Transverse colon (tissue), 4 donors: ENCODE results near the gene SEMA3A. TPM values are rescaled to one million over a fixed set of nuclear protein-coding genes. Genes with fewer than 3 reads are reported as not detected.

Experiments
- DNase-seq: peaks from one replicate; pipeline ENCODE4 v3.0.0-alpha.2; 2019
- H3K27ac ChIP-seq, 4 donors: fragments of 200-600 bp; sonication (generic); 2 replicates each; pipeline ENCODE4 v1.5.1; 2016 to 2018; ENCODE audit warnings: inconsistent platforms in 4 of 4
- H3K27me3 ChIP-seq: fragments of 200-600 bp; sonication (generic); 2 replicates; pipeline ENCODE4 v1.5.1; 2017; ENCODE audit warnings: inconsistent platforms
- H3K36me3 ChIP-seq, 4 donors: fragments of 200-600 bp; sonication (generic); 2 replicates each; pipeline ENCODE4 v1.5.1; 2017 to 2019; ENCODE audit warnings: inconsistent platforms in 4 of 4
- H3K4me1 ChIP-seq, 4 donors: fragments of 200-600 bp; sonication (generic); 2 replicates each; pipeline ENCODE4 v1.5.1; 2017 to 2020; ENCODE audit warnings: inconsistent platforms in 4 of 4
- H3K4me3 ChIP-seq, 4 donors: fragments of 200-600 bp; sonication (generic); 1 replicate in 1 of 4; 2 replicates in 3 of 4; pipeline versions ENCODE4 v1.5.1 to v1.6.1; 2017 to 2019; ENCODE audit warnings: inconsistent platforms in 4 of 4
- H3K9me3 ChIP-seq, 2 donors: fragments of 200-600 bp; sonication (generic); 2 replicates each; pipeline ENCODE4 v1.5.1; 2017 to 2019; ENCODE audit warnings: inconsistent platforms in 2 of 2
- EP300 ChIP-seq: sonication (generic); formaldehyde crosslinking; IDR thresholded peaks from one replicate; pipeline ENCODE4 v1.6.1; 2017; ENCODE audit warnings: antibody characterized with exemption, low read depth
- POLR2AphosphoS5 ChIP-seq, 3 donors: sonication (generic); formaldehyde crosslinking; IDR thresholded peaks; one replicate each; pipeline ENCODE4 v1.6.1; 2016; ENCODE audit warnings: antibody characterized with exemption in 3 of 3
- WGBS, 2 donors: methylation state at CpG; one replicate each; pipeline ENCODE4 v1.1.5; 2018; ENCODE audit warnings: low coverage in 1 of 2; 5-methylcytosine and 5-hydroxymethylcytosine counted together
- in situ Hi-C, 4 donors: fragments of 200-750 bp; cut with MboI; loops; one replicate each; pipeline versions ENCODE4 v1.15.0 to v1.15.1; 2017; ENCODE audit warnings: low sequenced_read_pairs in 3 of 4, low pct_ligation_motif_present in 1 of 4, low pct_unique_long_range_greater_than_20kb in 1 of 4
- intact Hi-C: fragments of 100-400 bp; cut with DNase I; formaldehyde crosslinking; loops from one replicate; pipeline ENCODE4 v1.15.1; 2023; ENCODE audit warnings: low total_unique reads
- total RNA-seq, 4 donors: library from RNA; depleted of rRNA; stranded (reverse); fragments of >200 nt; gene quantifications; one replicate each; pipeline ENCODE4 v1.1.0, GENCODE V29; 2016

Gene SEMA3A
- total RNA-seq, 4 donors from 2014 or later, result 1.00 to 8.3 (median 4.7) TPM

- Histone ChIP-seq H3K4me1 (no peaks in the 10 kb centered on the region), H3K9me3 (no peaks in the 10 kb centered on the region), H3K27me3 (no peaks in the 10 kb centered on the region), H3K36me3 (peaks cover 0 to 1% (median 0%) of the 10 kb centered on the region in 4 donors), H3K4me3 (no peak overlapping the region), H3K27ac (no peak overlapping the region)
- TF ChIP-seq POLR2AphosphoS5 (IDR thresholded peaks at IDR 0.05) (no peak), EP300 (no peak)
- in situ Hi-C loops (no loop called here), intact Hi-C loops (no loop called here)
- no peak for DNase-seq
- 83 to 89% methylated on average over 2 of the region's 2 CpGs for WGBS, 2 donors
Measured at GRCh38 chr7:83908526-83908925, 286.1 kb downstream of the SEMA3A start.
